ENCODE data around the gene SLC37A2.

The SLC37A2 gene

GRCh38 chr11:125061281-125061680, 1.8 kb upstream of the SLC37A2 start:
- TF ChIP-seq MAX (IDR thresholded peaks at IDR 0.05) (no peak), EGR1 (IDR thresholded peaks at IDR 0.05) (no peak), TCF12 (IDR thresholded peaks at IDR 0.05; ENCODE audit: low read depth) (no peak), USF1 (IDR thresholded peaks at IDR 0.05) (no peak), CEBPB (IDR thresholded peaks at IDR 0.05) (no peak), TAF1 (IDR thresholded peaks at IDR 0.05; ENCODE audit: low read depth) (no peak), EP300 (IDR thresholded peaks at IDR 0.05; ENCODE audit: borderline replicate concordance) (no peak), ZBTB7A (IDR thresholded peaks at IDR 0.05; ENCODE audit: low read depth) (no peak)

GRCh38 chr11:125062218-125062930, 731 bp upstream of the SLC37A2 start:
- no peak for TF ChIP-seq USF1 (IDR thresholded peaks at IDR 0.05)
- TF ChIP-seq FOXM1 (IDR thresholded peaks at IDR 0.05; ENCODE audit: borderline replicate concordance, low read depth), result no peak
- no peak for TF ChIP-seq CREB1 (IDR thresholded peaks at IDR 0.05; ENCODE audit: low read depth)
- no peak for TF ChIP-seq MAX (IDR thresholded peaks at IDR 0.05)
- TF ChIP-seq TCF12 (IDR thresholded peaks at IDR 0.05; ENCODE audit: low read depth), result no peak
- TF ChIP-seq NFIC (IDR thresholded peaks at IDR 0.05), result no peak
- no peak for TF ChIP-seq EGR1 (IDR thresholded peaks at IDR 0.05)
- no peak for TF ChIP-seq EP300 (IDR thresholded peaks at IDR 0.05; ENCODE audit: borderline replicate concordance)
- TF ChIP-seq ZBTB7A (IDR thresholded peaks at IDR 0.05; ENCODE audit: low read depth), result no peak
- TF ChIP-seq CEBPB (IDR thresholded peaks at IDR 0.05), result no peak
- TF ChIP-seq YY1 (IDR thresholded peaks at IDR 0.05; ENCODE audit: low read depth), result no peak
- TF ChIP-seq REST (IDR thresholded peaks at IDR 0.05; ENCODE audit: low read depth), result no peak
- TF ChIP-seq RAD21 (IDR thresholded peaks at IDR 0.05; ENCODE audit: low read depth), result no peak
- TF ChIP-seq TEAD4 (IDR thresholded peaks at IDR 0.05), result no peak
- no peak for TF ChIP-seq TAF1 (IDR thresholded peaks at IDR 0.05; ENCODE audit: low read depth)

GRCh38 chr11:125063429-125064043, 431 bp downstream of the SLC37A2 start:
- TF ChIP-seq NFIC (IDR thresholded peaks at IDR 0.05), result no peak
- TF ChIP-seq YY1 (IDR thresholded peaks at IDR 0.05; ENCODE audit: low read depth), result no peak
- TF ChIP-seq MAX (IDR thresholded peaks at IDR 0.05), result no peak
- TF ChIP-seq CREB1 (IDR thresholded peaks at IDR 0.05; ENCODE audit: low read depth), result no peak
- TF ChIP-seq TCF12 (IDR thresholded peaks at IDR 0.05; ENCODE audit: low read depth), result no peak
- no peak for TF ChIP-seq ZBTB7A (IDR thresholded peaks at IDR 0.05; ENCODE audit: low read depth)
- TF ChIP-seq CEBPB (IDR thresholded peaks at IDR 0.05), result no peak
- TF ChIP-seq RAD21 (IDR thresholded peaks at IDR 0.05; ENCODE audit: low read depth), result no peak
- TF ChIP-seq TAF1 (IDR thresholded peaks at IDR 0.05; ENCODE audit: low read depth), result no peak
- TF ChIP-seq USF1 (IDR thresholded peaks at IDR 0.05), result no peak
- no peak for TF ChIP-seq EP300 (IDR thresholded peaks at IDR 0.05; ENCODE audit: borderline replicate concordance)
- TF ChIP-seq TEAD4 (IDR thresholded peaks at IDR 0.05), result no peak
- no peak for TF ChIP-seq FOXM1 (IDR thresholded peaks at IDR 0.05; ENCODE audit: borderline replicate concordance, low read depth)
- no peak for TF ChIP-seq REST (IDR thresholded peaks at IDR 0.05; ENCODE audit: low read depth)
- no peak for TF ChIP-seq EGR1 (IDR thresholded peaks at IDR 0.05)

GRCh38 chr11:125064070-125064469, 965 bp downstream of the SLC37A2 start:
- no peak for TF ChIP-seq TCF12 (IDR thresholded peaks at IDR 0.05; ENCODE audit: low read depth)
- TF ChIP-seq CREB1 (IDR thresholded peaks at IDR 0.05; ENCODE audit: low read depth), result no peak
- TF ChIP-seq CEBPB (IDR thresholded peaks at IDR 0.05), result no peak
- TF ChIP-seq NFIC (IDR thresholded peaks at IDR 0.05), result no peak
- no peak for TF ChIP-seq FOXM1 (IDR thresholded peaks at IDR 0.05; ENCODE audit: borderline replicate concordance, low read depth)
- no peak for TF ChIP-seq EP300 (IDR thresholded peaks at IDR 0.05; ENCODE audit: borderline replicate concordance)
- TF ChIP-seq REST (IDR thresholded peaks at IDR 0.05; ENCODE audit: low read depth), result no peak
- TF ChIP-seq YY1 (IDR thresholded peaks at IDR 0.05; ENCODE audit: low read depth), result no peak
- TF ChIP-seq ZBTB7A (IDR thresholded peaks at IDR 0.05; ENCODE audit: low read depth), result no peak
- no peak for TF ChIP-seq EGR1 (IDR thresholded peaks at IDR 0.05)
- TF ChIP-seq TAF1 (IDR thresholded peaks at IDR 0.05; ENCODE audit: low read depth), result no peak
- TF ChIP-seq RAD21 (IDR thresholded peaks at IDR 0.05; ENCODE audit: low read depth), result no peak

All from Ishikawa (cell line).